K562 (cell line): ENCODE data around the gene PRPF6. TPM values are rescaled to one million over a fixed set of nuclear protein-coding genes. Genes with fewer than 3 reads are reported as not detected.
A peak's percentile ranks its signal among the peaks of the same experiment; 100 is the strongest.

Experiments
- ATAC-seq: fragments of 200-7000 bp; cut with Tn5 transposase; 3 replicates; pipeline ENCODE4 v1.9.1; 2020; ENCODE audit warnings: moderate library complexity
- BruUV-seq: library from RNA; stranded (reverse); fragments of 400-500 nt; replicated peaks from 2 replicates; lab custom pipeline; 2021; lab: Mats Ljungman, UMichigan
- CTCF ChIA-PET: fragments of 300-600 bp; formaldehyde crosslinking; extraction: SDS; loops from one replicate; lab custom pipeline; 2021; ENCODE audit warnings: low intra/inter-chr PET ratio; lab: Yijun Ruan, JAX
- POLR2A ChIA-PET: fragments of 300-600, 350-650 bp; sonication (Branson Sonifier 250); formaldehyde crosslinking; extraction: SDS; loops from one replicate; lab custom pipeline; 2021; ENCODE audit warnings: antibody characterized with exemption, inconsistent platforms; lab: Yijun Ruan, JAX
- DNase-seq, 4 experiments: peaks; one replicate each; pipeline versions ENCODE4 v3.0.0 to v3.0.0-alpha.2; 2011 to 2018; ENCODE audit warnings: low spot score in 3 of 4, mixed read lengths in 3 of 4; ENCODE audit errors: extremely low read depth in 1 of 4
- FAIRE-seq: peaks from 2 replicates; lab custom pipeline; 2011; peaks lifted over from hg19 to GRCh38; lab: Jason Lieb, UNC
- H2AFZ ChIP-seq: 2 replicates; pipeline ENCODE4 v1.6.0; 2011; ENCODE audit warnings: low read depth, low read length, control low read depth, inconsistent platforms
- H3K27ac ChIP-seq: fragments of 200-600 bp; 3 replicates; pipeline ENCODE4 v1.8.0; 2011; ENCODE audit warnings: low read depth, mild to moderate bottlenecking, control low read depth, inconsistent platforms, low read length, moderate library complexity, mixed read lengths; ENCODE audit errors: extremely low read depth
- H3K27me3 ChIP-seq, 2 experiments: fragments of 300-600 bp in 1 of 2; 2 replicates in 1 of 2; 3 replicates in 1 of 2; pipeline versions ENCODE4 v1.6.0 to v1.8.0; 2011; ENCODE audit warnings: inconsistent platforms in 2 of 2, low read length in 2 of 2, mild to moderate bottlenecking in 1 of 2, mixed read lengths in 1 of 2, moderate library complexity in 1 of 2; ENCODE audit not compliant: control insufficient read depth in 2 of 2, insufficient read depth in 2 of 2
- H3K36me3 ChIP-seq: fragments of 300-600 bp; 3 replicates; pipeline ENCODE4 v1.8.0; 2011; ENCODE audit warnings: mild to moderate bottlenecking, low read length, inconsistent platforms; ENCODE audit not compliant: control insufficient read depth, insufficient read depth
- H3K4me1 ChIP-seq, 2 experiments: fragments of 200-600 bp in 1 of 2; replicated peaks in 1 of 2; 2 replicates in 1 of 2; 3 replicates in 1 of 2; pipeline versions ENCODE4 v1.5.1 to v1.8.0; 2011; ENCODE audit warnings: inconsistent platforms in 2 of 2, low read length in 2 of 2, mild to moderate bottlenecking in 1 of 2, mixed read lengths in 1 of 2, moderate library complexity in 1 of 2; ENCODE audit not compliant: control insufficient read depth in 2 of 2, insufficient read depth in 2 of 2
- H3K4me2 ChIP-seq: 2 replicates; pipeline ENCODE4 v1.6.1; 2011; ENCODE audit warnings: low read length, control low read depth, inconsistent platforms, mixed read lengths; ENCODE audit not compliant: insufficient read depth
- H3K4me3 ChIP-seq: fragments of 200-600 bp; sonication (generic), shearing (Covaris generic); 2 replicates; pipeline ENCODE4 v1.5.1; 2016; ENCODE audit warnings: control low read depth, inconsistent platforms
- H3K79me2 ChIP-seq: fragments of 200-600 bp; 3 replicates; pipeline ENCODE4 v1.8.0; 2011; ENCODE audit warnings: low read length, inconsistent platforms; ENCODE audit not compliant: control insufficient read depth, insufficient read depth
- H3K9ac ChIP-seq, 2 experiments: 2 replicates each; pipeline versions ENCODE4 v1.6.0 to v1.6.1; 2011; ENCODE audit warnings: low read depth in 2 of 2, low read length in 2 of 2, control low read depth in 1 of 2, inconsistent platforms in 1 of 2, mild to moderate bottlenecking in 1 of 2, mixed read lengths in 1 of 2; ENCODE audit not compliant: insufficient read depth in 1 of 2
- H3K9me1 ChIP-seq: one replicate; pipeline ENCODE4 v1.6.0; 2011; ENCODE audit warnings: inconsistent platforms, mild to moderate bottlenecking, low read length, moderate library complexity; ENCODE audit not compliant: control insufficient read depth, insufficient read depth
- H3K9me3 ChIP-seq: replicated peaks from 2 replicates; pipeline ENCODE4 v1.5.1; 2011; ENCODE audit warnings: low read depth, low read length, inconsistent platforms; ENCODE audit not compliant: control insufficient read depth, insufficient read depth
- H4K20me1 ChIP-seq: replicated peaks from 2 replicates; pipeline ENCODE4 v1.6.1; 2011; ENCODE audit warnings: low read length, inconsistent platforms, mixed read lengths; ENCODE audit not compliant: control insufficient read depth, insufficient read depth
- EGR1 ChIP-seq: fragments of 450-650 bp; conservative IDR thresholded peaks from 2 replicates; pipeline ENCODE4 v1.6.1; 2017; ENCODE audit warnings: mild to moderate bottlenecking
- FOXP1 ChIP-seq: sonication (generic); formaldehyde crosslinking; IDR thresholded peaks from 2 replicates; pipeline ENCODE4 v1.8.0; 2022; ENCODE audit warnings: mild to moderate bottlenecking, missing genetic modification reagents
- JUND ChIP-seq, 2 experiments: IDR thresholded peaks; 2 replicates in 1 of 2; 3 replicates in 1 of 2; pipeline ENCODE4 v1.6.1; 2011; ENCODE audit warnings: borderline replicate concordance in 2 of 2, low read depth in 2 of 2, low read length in 2 of 2, improper control_type of control experiment in 1 of 2, missing biosample characterization in 1 of 2, missing genetic modification characterization in 1 of 2, missing genetic modification reagents in 1 of 2
- RBBP5 ChIP-seq: fragments of 200-600 bp; sonication (generic); IDR thresholded peaks from 2 replicates; pipeline ENCODE4 v1.6.1; 2012; ENCODE audit warnings: borderline replicate concordance, mild to moderate bottlenecking, low read length, control low read depth, inconsistent platforms; ENCODE audit not compliant: insufficient read depth, poor library complexity, severe bottlenecking
- SAFB ChIP-seq: fragments of 200-400 bp; formaldehyde crosslinking; IDR thresholded peaks from 2 replicates; pipeline ENCODE4 v1.6.1; 2017; ENCODE audit warnings: low read depth, low read length, borderline replicate concordance
- SMC3 ChIP-seq: conservative IDR thresholded peaks from 2 replicates; pipeline ENCODE4 v1.6.1; 2011; ENCODE audit warnings: low read depth, low read length, improper control_type of control experiment; ENCODE audit not compliant: insufficient read depth
- YY1 ChIP-seq, 3 experiments: IDR thresholded peaks; 2 replicates each; pipeline ENCODE4 v1.6.1; 2011; ENCODE audit warnings: low read length in 2 of 3, mild to moderate bottlenecking in 2 of 3, moderate library complexity in 2 of 3, borderline replicate concordance in 1 of 3, control low read depth in 1 of 3, low read depth in 1 of 3; ENCODE audit not compliant: insufficient read depth in 3 of 3, insufficient replicate concordance in 2 of 3, control insufficient read depth in 1 of 3, insufficient read length in 1 of 3; ENCODE audit errors: extremely low read depth in 1 of 3
- ZEB2 ChIP-seq: fragments of 450-650 bp; IDR thresholded peaks from 2 replicates; pipeline ENCODE4 v1.6.1; 2016
- ZNF12 ChIP-seq: sonication (generic); formaldehyde crosslinking; IDR thresholded peaks from 2 replicates; pipeline ENCODE4 v1.4.0; 2020; ENCODE audit warnings: mild to moderate bottlenecking, missing genetic modification reagents
- WGBS: fragments of 100-300 bp; shearing (Covaris generic); methylation state at CpG from one replicate; pipeline ENCODE4 v1.1.6; 2016; ENCODE audit warnings: low coverage, mixed read lengths; ENCODE audit not compliant: insufficient coverage; ENCODE audit errors: missing lambda C conversion rate; 5-methylcytosine and 5-hydroxymethylcytosine counted together
- in situ Hi-C: fragments of 300-500 bp; cut with MboI; formaldehyde crosslinking; loops from 4 replicates; pipeline ENCODE4 v1.15.0; 2018; ENCODE audit warnings: inconsistent platforms, mixed read lengths
- intact Hi-C: fragments of 100-400 bp; cut with micrococcal nuclease; formaldehyde crosslinking; loops from 2 replicates; pipeline ENCODE4 v1.14.2; 2022
- polyA plus RNA-seq, 8 experiments: library from polyadenylated mRNA; depleted of rRNA in 4 of 8; stranded (reverse) in 5 of 8; unstranded in 3 of 8; fragments of >200 nt; fragmentation: Nextera tagmentation in 2 of 8; fragmentation: Illumina TruSeq in 1 of 8; extraction: Ambion mirVana in 2 of 8; extraction: Trizol in 1 of 8; gene quantifications; 2 replicates each; pipeline versions ENCODE4 v1.2.1 to v1.2.3, GENCODE V29; 2011 to 2014; ENCODE audit warnings: inconsistent platforms in 1 of 8, missing spikeins in 1 of 8
- total RNA-seq, 7 experiments: library from RNA; depleted of rRNA in 6 of 7; stranded (reverse); fragments of >200 nt in 6 of 7; fragmentation: Illumina TruSeq in 2 of 7; extraction: Trizol in 2 of 7; gene quantifications; 2 replicates each; pipeline versions ENCODE4 v1.2.1 to v1.2.3, GENCODE V29; 2011 to 2021; ENCODE audit warnings: low replicate concordance in 1 of 7
- TF ChIP-seq, protein P1 (sequence below): sonication (generic); formaldehyde crosslinking; IDR thresholded peaks from 2 replicates; pipeline ENCODE4 v1.8.0; 2023; ENCODE audit warnings: missing genetic modification reagents, mild to moderate bottlenecking, borderline replicate concordance
- TF ChIP-seq, protein P2 (sequence below): sonication (generic); formaldehyde crosslinking; IDR thresholded peaks from 2 replicates; pipeline ENCODE4 v1.8.1; 2023; ENCODE audit warnings: mild to moderate bottlenecking, missing genetic modification reagents, moderate library complexity

PRPF6 gene
- total and polyA plus RNA-seq, 9 of the 15 experiments (the other 6 are each of a cell fraction or from before 2014, with no cell fraction given) = 4.2 to 83.2 (median 59.9) TPM

DNA sequence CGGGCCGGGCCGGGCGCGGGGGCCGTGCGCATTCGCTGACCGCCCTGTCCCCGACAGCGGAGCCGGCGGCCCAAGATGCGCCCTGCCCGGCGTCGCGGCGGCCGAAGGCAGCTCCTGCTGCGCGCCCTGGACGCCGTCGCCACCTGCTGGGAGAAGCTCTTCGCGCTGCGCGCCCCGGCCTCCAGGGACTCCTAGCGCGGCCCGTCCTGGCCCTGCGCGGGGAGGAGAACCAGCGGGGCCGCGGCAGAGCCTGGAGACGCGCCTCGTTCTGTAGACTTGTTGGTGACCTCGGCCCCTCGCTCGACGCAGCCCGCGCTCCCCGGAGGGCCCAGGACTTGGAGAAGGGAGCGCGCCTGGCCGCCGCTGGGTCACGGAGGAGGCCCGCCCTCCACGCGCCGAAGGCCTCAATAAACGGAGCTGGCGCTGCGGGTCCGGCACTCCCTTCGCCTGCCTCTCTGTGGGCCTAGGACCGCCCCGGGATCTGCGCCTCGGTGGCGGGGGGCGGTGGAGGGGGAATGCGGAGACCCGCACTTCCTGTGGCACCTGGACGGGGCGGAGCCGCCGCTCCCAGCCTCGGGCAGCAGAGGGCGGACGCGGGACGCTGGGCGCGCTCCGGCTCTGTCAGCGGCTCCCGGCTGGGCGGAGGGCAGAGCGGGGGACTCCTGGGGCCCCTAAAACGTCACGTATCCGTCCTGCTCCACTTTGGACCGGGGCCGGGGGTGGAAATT, 57.8 kb downstream of the PRPF6 start:
- H3K27ac ChIP-seq = peak overlapping the region; percentile 83
- in situ Hi-C loops = no loop called here
- TF ChIP-seq ZEB2 (0 out of 2 replicates have a peak, but pooled peaks have one; percentile 18), ZNF12 (CRISPR knock-in tag) (0 out of 2 replicates have a peak, but pooled peaks have one; percentile 3), EGR1 (0 out of 2 replicates have a peak, but pooled peaks have one; percentile 16), YY1 (IDR thresholded peaks at IDR 0.05; ENCODE audit: borderline replicate concordance in 1 of 3, control insufficient read depth in 1 of 3, extremely low read depth in 1 of 3, insufficient read depth in 3 of 3, insufficient read length in 1 of 3, insufficient replicate concordance in 2 of 3, low read depth in 1 of 3, low read length in 2 of 3) (peak in 2 of 3 experiments; percentile 30 to 46), JUND (IDR thresholded peaks at IDR 0.05; ENCODE audit: borderline replicate concordance, low read depth, low read length) (0 out of 2 replicates have a peak, but pooled peaks have one; percentile 11), JUND (tag; IDR thresholded peaks at IDR 0.05; ENCODE audit: borderline replicate concordance, low read depth, low read length) (no peak), SMC3 (peak; percentile 40), RBBP5 (peak; percentile 43), FOXP1 (CRISPR knock-in tag) (peak; percentile 90), SAFB (0 out of 2 replicates have a peak, but pooled peaks have one; percentile 28)
- TF ChIP-seq, protein P1, sequence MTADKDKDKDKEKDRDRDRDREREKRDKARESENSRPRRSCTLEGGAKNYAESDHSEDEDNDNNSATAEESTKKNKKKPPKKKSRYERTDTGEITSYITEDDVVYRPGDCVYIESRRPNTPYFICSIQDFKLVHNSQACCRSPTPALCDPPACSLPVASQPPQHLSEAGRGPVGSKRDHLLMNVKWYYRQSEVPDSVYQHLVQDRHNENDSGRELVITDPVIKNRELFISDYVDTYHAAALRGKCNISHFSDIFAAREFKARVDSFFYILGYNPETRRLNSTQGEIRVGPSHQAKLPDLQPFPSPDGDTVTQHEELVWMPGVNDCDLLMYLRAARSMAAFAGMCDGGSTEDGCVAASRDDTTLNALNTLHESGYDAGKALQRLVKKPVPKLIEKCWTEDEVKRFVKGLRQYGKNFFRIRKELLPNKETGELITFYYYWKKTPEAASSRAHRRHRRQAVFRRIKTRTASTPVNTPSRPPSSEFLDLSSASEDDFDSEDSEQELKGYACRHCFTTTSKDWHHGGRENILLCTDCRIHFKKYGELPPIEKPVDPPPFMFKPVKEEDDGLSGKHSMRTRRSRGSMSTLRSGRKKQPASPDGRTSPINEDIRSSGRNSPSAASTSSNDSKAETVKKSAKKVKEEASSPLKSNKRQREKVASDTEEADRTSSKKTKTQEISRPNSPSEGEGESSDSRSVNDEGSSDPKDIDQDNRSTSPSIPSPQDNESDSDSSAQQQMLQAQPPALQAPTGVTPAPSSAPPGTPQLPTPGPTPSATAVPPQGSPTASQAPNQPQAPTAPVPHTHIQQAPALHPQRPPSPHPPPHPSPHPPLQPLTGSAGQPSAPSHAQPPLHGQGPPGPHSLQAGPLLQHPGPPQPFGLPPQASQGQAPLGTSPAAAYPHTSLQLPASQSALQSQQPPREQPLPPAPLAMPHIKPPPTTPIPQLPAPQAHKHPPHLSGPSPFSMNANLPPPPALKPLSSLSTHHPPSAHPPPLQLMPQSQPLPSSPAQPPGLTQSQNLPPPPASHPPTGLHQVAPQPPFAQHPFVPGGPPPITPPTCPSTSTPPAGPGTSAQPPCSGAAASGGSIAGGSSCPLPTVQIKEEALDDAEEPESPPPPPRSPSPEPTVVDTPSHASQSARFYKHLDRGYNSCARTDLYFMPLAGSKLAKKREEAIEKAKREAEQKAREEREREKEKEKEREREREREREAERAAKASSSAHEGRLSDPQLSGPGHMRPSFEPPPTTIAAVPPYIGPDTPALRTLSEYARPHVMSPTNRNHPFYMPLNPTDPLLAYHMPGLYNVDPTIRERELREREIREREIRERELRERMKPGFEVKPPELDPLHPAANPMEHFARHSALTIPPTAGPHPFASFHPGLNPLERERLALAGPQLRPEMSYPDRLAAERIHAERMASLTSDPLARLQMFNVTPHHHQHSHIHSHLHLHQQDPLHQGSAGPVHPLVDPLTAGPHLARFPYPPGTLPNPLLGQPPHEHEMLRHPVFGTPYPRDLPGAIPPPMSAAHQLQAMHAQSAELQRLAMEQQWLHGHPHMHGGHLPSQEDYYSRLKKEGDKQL = 0 out of 2 replicates have a peak, but pooled peaks have one; percentile 88
- TF ChIP-seq, protein P2, sequence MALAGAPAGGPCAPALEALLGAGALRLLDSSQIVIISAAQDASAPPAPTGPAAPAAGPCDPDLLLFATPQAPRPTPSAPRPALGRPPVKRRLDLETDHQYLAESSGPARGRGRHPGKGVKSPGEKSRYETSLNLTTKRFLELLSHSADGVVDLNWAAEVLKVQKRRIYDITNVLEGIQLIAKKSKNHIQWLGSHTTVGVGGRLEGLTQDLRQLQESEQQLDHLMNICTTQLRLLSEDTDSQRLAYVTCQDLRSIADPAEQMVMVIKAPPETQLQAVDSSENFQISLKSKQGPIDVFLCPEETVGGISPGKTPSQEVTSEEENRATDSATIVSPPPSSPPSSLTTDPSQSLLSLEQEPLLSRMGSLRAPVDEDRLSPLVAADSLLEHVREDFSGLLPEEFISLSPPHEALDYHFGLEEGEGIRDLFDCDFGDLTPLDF (CRISPR knock-in tag) = peak; percentile 71; the same call in 1 of the 2 replicates

More for the DNA sequence above, 57.8 kb downstream of the PRPF6 start:
- no TSS peak for BruUV-seq
- H4K20me1 ChIP-seq = no peaks in the 10 kb centered on the region
- peaks cover 33 to 85% of the 10 kb centered on the region in 2 experiments for H3K4me1 ChIP-seq
- no peaks in the 10 kb centered on the region; the same call in 2 of the 3 replicates for H3K79me2 ChIP-seq
- H3K9ac ChIP-seq = peak overlapping the region; percentile 69 to 92; a peak in 3 of 4 replicates
- H3K9me3 ChIP-seq = no peaks in the 10 kb centered on the region
- peaks cover 16% of the 10 kb centered on the region; the same call in 2 of the 3 replicates for H3K36me3 ChIP-seq
- H2AFZ ChIP-seq = peak overlapping the region; percentile 96
- peak overlapping the region; percentile 51 for H3K4me3 ChIP-seq
- FAIRE-seq = peak; percentile 66
- peak overlapping the region; percentile 74 for H3K4me2 ChIP-seq
- CTCF ChIA-PET = interaction anchor here (1.0 to 2.1 kb wide), 4 partner anchors 19 to 500 kb away, joined by 3 to 16 read pairs (median 6); partner anchors contain the start of gene PRPF6
- peak; percentile 86 for ATAC-seq
- intact Hi-C loops = loop anchor here (2.0 to 5.0 kb wide), 3 partner anchors 16 to 501 kb away; partner anchors contain the start of gene PTK6
- H3K27me3 ChIP-seq = no peaks in the 10 kb centered on the region
- WGBS = under 1% methylated on average over 44 of the region's 91 CpGs
- DNase-seq = peak; percentile 84 to 89 (median 86)
- POLR2A ChIA-PET = interaction anchor here (0.6 to 2.0 kb wide), 9 partner anchors 9 to 217 kb away, joined by 3 to 14 read pairs (median 3); partner anchors contain the start of genes PCMTD2 and TCEA2
- peaks cover 3% of the 10 kb centered on the region for H3K9me1 ChIP-seq
